A549 treated with AZD9567 at 1 μM for 4 hours (cell line): Measurements from ENCODE around the gene GJB1. TPM values are rescaled to one million over a fixed set of nuclear protein-coding genes. Genes with fewer than 3 reads are reported as not detected.

Experiments
- total RNA-seq: library from RNA; stranded (reverse); fragments of 200-300 nt; extraction: Qiagen RNA extraction; gene quantifications from 5 replicates; pipeline ENCODE4 v1.2.3, GENCODE V29; 2022; ENCODE audit not compliant: insufficient read depth

Gene GJB1
- 0.05 to 1.1 TPM (median 0.11 TPM) in 4 of 5 replicates, not detected in the other for total RNA-seq

GRCh38 chrX:71222929-71223328 lies at the start of gene GJB1:
Gene GJB1 (plus strand): TSS chrX:71223224. CDS start chrX:71223708, 484 bp downstream.

DNA sequence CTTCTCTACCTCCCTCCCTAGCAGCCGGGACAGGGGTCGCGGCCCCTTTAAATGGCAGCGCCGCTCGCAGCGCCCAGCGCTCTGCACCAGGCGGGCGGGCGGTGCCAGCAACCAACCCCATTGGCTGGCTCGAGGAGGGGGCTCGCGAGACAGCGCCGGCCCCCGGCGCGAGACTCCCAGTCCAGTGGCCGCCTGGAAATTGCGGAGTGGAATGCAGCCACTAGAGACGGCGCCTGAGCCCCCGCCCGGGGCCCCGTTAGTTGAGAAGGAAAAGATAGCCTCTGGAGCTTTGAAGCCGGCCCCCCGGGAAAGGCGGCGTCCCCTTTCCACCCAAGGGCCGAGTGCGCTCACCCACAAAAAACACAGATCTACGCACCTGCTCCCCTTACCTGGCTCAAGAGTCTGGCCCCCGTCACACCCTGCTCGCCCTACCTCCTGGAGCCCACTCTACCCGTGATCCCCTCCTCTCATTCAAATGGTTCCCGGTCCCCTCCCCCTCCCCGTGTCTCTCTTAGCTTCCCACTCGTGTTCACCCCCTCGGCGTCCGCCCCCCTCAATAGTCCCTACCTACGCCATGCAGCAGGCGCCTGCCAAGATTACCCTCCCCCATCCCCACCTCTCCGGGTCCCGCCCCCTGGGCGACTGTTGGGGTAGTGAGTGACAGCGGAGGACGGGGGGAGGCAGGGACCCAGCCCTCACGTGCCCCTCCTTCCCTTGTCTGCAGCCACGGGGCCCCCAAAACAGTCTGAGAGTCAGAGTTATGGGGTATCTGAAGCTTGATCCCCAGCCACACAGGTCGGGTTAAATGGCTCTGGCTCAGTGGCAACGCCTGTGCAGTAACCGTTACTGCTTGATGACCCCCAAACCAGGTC lies 31.3 kb downstream of the GJB1 start, which contains the start of gene ZMYM3:
ZMYM3 (minus strand) TSS at position 49 of the 872 bp plus-strand sequence. CDS start 885 bp downstream, outside the sequence.

Other genes starting within 250 kb of the GJB1 start
- 69.5 to 82.9 TPM (median 70.4 TPM) in 5 replicates for gene SNX12, start 154.9 kb upstream of the GJB1 start, total RNA-seq
- 1.1 to 2.5 TPM (median 1.2 TPM) in 5 replicates for gene FOXO4, start 127.4 kb upstream of the GJB1 start, total RNA-seq
- gene CXorf65, start 116.5 kb upstream of the GJB1 start, total RNA-seq, result not detected in 5 replicates
- 0.10 to 0.39 TPM (median 0.18 TPM) in 4 of 5 replicates, not detected in the other for gene IL2RG, start 111.6 kb upstream of the GJB1 start, total RNA-seq
- 8.3 to 14.2 TPM (median 10.5 TPM) in 5 replicates for gene MED12, start 104.6 kb upstream of the GJB1 start, total RNA-seq
- 0.87 to 2.1 TPM (median 1.1 TPM) in 5 replicates for gene NLGN3, start 78.4 kb upstream of the GJB1 start, total RNA-seq
- gene ZMYM3, start 30.9 kb downstream of the GJB1 start, total RNA-seq, result 9.6 to 12.8 TPM (median 12.1 TPM) in 5 replicates
- 353 to 395 TPM (median 355 TPM) in 5 replicates for gene NONO, start 60.4 kb downstream of the GJB1 start, total RNA-seq
- 0.90 to 1.2 TPM (median 1.1 TPM) in 4 of 5 replicates, not detected in the other for gene ITGB1BP2, start 78.5 kb downstream of the GJB1 start, total RNA-seq
- 13.1 to 16.9 TPM (median 16.2 TPM) in 5 replicates for gene TAF1, start 143.1 kb downstream of the GJB1 start, total RNA-seq